ENCODE results near the gene ACTG2. TPM values are rescaled to one million over a fixed set of nuclear protein-coding genes. Genes with fewer than 3 reads are reported as not detected.

ACTG2 gene
- total and polyA plus RNA-seq, 4 donors: 0.46 to 9.0 (median 4.3) TPM

DNA sequence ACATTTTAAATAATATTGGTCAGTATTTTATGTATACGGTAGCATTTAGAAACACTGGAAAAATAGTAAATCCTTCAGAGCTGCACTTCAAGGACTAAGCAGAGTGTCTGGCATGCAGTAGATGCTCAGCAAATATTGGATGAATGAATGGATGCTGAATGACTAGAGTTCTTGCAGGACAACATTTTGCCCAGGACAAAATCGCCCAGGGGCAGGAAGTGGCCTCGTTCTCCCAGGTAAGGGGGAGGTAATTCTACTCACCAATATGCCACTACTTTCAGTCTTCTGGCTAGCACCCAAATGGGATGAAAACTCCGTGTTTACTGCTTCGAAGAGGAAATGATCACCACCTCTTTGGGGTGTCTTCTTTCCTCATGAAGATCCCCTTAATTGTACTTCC, 29.9 kb downstream of the ACTG2 start:
- H3K9ac ChIP-seq (ENCODE audit: low read depth in 1 of 2, low read length in 2 of 2): no peak overlapping the region
- no peak overlapping the region for H3K27ac ChIP-seq (ENCODE audit: low read depth in 1 of 2, low read length in 2 of 2)
- DNase-seq (ENCODE audit: low spot score): no peak
- no peaks in the 10 kb centered on the region for H3K36me3 ChIP-seq (ENCODE audit: control insufficient read depth in 4 of 4, insufficient read depth in 3 of 4, low read depth in 1 of 4, low read length in 3 of 4)
- no peak for TF ChIP-seq NR2F2 (IDR thresholded peaks at IDR 0.05)
- no peak for TF ChIP-seq RXRA (IDR thresholded peaks at IDR 0.05)
- TF ChIP-seq FOXA2 (IDR thresholded peaks at IDR 0.05): no peak
- TF ChIP-seq YY1 (IDR thresholded peaks at IDR 0.05): no peak
- no peak for TF ChIP-seq ZBTB33 (IDR thresholded peaks at IDR 0.05)
- no peak for TF ChIP-seq HNF4G (IDR thresholded peaks at IDR 0.05)
- no peak for TF ChIP-seq CTCF (IDR thresholded peaks at IDR 0.05; ENCODE audit: low read depth, low read length, missing input control)
- no peak for TF ChIP-seq REST (IDR thresholded peaks at IDR 0.05)
- no peak for TF ChIP-seq GABPA (IDR thresholded peaks at IDR 0.05 in 1 of 2, conservative IDR thresholded peaks at IDR 0.05 in 1 of 2)
- no peak for TF ChIP-seq SP1 (IDR thresholded peaks at IDR 0.05)
- no peak for TF ChIP-seq HNF4A (conservative IDR thresholded peaks at IDR 0.05)
- no peak for TF ChIP-seq ATF3 (IDR thresholded peaks at IDR 0.05)
- no peak for TF ChIP-seq FOXA1 (IDR thresholded peaks at IDR 0.05)
- TF ChIP-seq MAX (IDR thresholded peaks at IDR 0.05): no peak
- TF ChIP-seq TAF1 (conservative IDR thresholded peaks at IDR 0.05): no peak
- no peak for TF ChIP-seq JUND (IDR thresholded peaks at IDR 0.05)
- no peak for TF ChIP-seq EGR1 (IDR thresholded peaks at IDR 0.05; ENCODE audit: low read depth in 2 of 2)
- no peak for TF ChIP-seq RAD21 (IDR thresholded peaks at IDR 0.05)
- 49% methylated on average over 5 of the region's 5 CpGs for WGBS
- H3K27me3 ChIP-seq (ENCODE audit: control insufficient read depth in 4 of 4, insufficient read depth in 4 of 4, low read length in 3 of 4): peaks cover 0 to 3% (median 1%) of the 10 kb centered on the region in 4 donors
- no peak overlapping the region for H3K4me3 ChIP-seq (ENCODE audit: low read depth in 1 of 3, low read length in 3 of 3)
- peaks cover under 1 to 8% (median 1%) of the 10 kb centered on the region in 4 donors for H3K4me1 ChIP-seq (ENCODE audit: control insufficient read depth in 4 of 4, insufficient read depth in 4 of 4, low read length in 3 of 4)
- no peaks in the 10 kb centered on the region for H3K9me3 ChIP-seq (ENCODE audit: control insufficient read depth in 4 of 4, low read length in 3 of 4)
